Astrocyte of the cerebellum (primary cell): ENCODE data around the gene CCDC181.
A peak's percentile ranks its signal among the peaks of the same experiment; 100 is the strongest.

Experiments used
- DNase-seq: peaks from one replicate; pipeline ENCODE4 v3.0.0-alpha.2; 2011; ENCODE audit warnings: low read depth
- H3K4me3 ChIP-seq: 2 replicates; pipeline ENCODE4 v1.5.1; 2011; ENCODE audit warnings: mild to moderate bottlenecking, low read depth, low read length, moderate library complexity
- in situ Hi-C: cut with HindIII; loops from 2 replicates; pipeline ENCODE4 v1.10.0; 2017; ENCODE audit warnings: low sequenced_read_pairs
- TF ChIP-seq, protein P1 (sequence below): IDR thresholded peaks from 2 replicates; pipeline ENCODE4 v1.5.1; 2012; ENCODE audit warnings: low read length, low read depth, moderate library complexity, mild to moderate bottlenecking; ENCODE audit errors: missing control alignments

CCDC181 gene

DNA sequence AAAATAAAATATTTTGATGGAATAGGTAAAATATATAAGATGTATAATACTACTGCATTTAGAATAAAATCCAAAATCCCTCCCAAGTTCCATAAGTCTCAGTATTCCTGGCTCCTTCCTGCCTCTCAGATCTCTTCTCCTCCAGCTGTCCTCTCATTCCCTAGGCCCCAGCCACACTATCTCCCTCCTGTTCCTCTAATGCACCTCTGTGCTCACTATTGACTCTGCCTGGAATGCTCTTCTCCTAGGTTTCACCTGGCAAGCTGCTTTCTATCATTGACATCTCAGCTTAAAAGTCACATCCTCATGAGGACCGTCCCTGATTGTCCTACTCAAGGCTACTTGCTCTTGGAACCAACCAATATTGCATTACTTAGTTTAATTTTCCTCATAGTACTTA lies 66.9 kb downstream of the CCDC181 start:
- TF ChIP-seq, protein P1, sequence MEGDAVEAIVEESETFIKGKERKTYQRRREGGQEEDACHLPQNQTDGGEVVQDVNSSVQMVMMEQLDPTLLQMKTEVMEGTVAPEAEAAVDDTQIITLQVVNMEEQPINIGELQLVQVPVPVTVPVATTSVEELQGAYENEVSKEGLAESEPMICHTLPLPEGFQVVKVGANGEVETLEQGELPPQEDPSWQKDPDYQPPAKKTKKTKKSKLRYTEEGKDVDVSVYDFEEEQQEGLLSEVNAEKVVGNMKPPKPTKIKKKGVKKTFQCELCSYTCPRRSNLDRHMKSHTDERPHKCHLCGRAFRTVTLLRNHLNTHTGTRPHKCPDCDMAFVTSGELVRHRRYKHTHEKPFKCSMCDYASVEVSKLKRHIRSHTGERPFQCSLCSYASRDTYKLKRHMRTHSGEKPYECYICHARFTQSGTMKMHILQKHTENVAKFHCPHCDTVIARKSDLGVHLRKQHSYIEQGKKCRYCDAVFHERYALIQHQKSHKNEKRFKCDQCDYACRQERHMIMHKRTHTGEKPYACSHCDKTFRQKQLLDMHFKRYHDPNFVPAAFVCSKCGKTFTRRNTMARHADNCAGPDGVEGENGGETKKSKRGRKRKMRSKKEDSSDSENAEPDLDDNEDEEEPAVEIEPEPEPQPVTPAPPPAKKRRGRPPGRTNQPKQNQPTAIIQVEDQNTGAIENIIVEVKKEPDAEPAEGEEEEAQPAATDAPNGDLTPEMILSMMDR, result no peak
- DNase-seq, result no peak
- in situ Hi-C loops, result no loop called here
- no peak overlapping the region for H3K4me3 ChIP-seq

DNA sequence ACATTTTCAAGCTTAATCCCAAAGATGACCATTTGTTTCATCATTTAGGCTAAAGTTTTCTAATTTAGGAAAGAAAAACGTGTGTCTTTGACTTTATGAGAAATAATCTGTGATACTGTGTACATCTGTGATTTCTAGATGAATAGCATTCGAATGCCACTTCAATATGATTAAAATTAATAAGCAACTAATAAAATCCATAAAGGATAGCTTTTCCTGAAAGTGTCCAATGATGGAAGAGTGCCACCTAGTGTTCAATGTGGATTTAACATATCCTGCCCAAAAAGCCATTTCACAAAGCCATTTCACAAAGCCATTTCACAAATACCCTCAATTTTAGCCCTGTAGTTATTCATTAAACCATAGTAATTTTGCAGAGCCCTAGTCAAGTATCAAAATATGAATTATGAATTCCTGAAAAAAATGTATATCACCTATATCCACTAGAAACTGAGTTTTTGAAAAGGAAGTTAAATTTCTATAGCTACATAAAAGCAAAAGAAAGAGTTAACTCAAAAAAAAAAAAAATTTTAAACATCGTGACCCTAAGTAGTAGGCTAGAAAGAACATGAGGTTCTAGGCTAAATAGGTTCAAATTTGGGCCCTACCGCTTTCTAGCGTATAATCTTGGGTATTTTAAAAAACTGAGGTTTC lies 78.8 kb downstream of the CCDC181 start:
- no peak overlapping the region for H3K4me3 ChIP-seq
- DNase-seq, result peak; percentile 52
- in situ Hi-C loops, result loop anchor here (25.0 kb wide), 1 partner anchor 736 kb away; no protein-coding TSS in a partner anchor
- TF ChIP-seq, protein P1, result peak; percentile 49

DNA sequence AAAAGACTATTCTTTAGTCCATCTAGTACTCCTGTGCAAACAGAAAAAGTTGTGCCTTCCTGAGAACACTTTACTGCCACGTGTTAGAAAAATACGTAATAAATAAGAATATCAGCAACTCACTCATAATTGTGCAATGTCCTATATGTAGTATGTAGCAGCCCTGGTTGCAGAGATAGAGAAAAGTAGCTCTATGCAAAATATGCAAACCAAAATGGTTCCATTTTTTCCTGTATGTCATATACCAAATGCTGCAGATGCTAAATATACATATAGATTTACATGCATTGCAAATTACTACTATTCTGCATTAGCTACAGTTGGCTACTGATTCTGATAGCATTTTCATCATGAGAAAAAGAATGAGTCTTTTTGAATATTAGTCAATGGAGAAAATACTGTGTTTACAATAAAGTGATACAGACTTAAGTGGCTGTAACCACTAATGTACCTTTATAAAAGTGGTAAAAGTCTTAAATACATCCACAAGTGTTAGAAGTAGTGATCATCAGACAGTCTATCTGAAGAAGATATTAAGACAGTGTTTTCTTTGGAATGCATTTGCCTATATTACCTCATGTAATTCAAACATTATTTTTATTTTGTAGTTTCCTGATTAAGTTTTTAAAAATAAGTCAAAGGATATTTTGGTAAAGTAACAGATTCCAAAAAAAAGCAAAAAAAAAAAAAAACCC lies 79.4 kb downstream of the CCDC181 start:
- in situ Hi-C loops, result loop anchor here (25.0 kb wide), 1 partner anchor 736 kb away; no protein-coding TSS in a partner anchor
- no peak for DNase-seq
- TF ChIP-seq, protein P1, result no peak
- no peak overlapping the region for H3K4me3 ChIP-seq

DNA sequence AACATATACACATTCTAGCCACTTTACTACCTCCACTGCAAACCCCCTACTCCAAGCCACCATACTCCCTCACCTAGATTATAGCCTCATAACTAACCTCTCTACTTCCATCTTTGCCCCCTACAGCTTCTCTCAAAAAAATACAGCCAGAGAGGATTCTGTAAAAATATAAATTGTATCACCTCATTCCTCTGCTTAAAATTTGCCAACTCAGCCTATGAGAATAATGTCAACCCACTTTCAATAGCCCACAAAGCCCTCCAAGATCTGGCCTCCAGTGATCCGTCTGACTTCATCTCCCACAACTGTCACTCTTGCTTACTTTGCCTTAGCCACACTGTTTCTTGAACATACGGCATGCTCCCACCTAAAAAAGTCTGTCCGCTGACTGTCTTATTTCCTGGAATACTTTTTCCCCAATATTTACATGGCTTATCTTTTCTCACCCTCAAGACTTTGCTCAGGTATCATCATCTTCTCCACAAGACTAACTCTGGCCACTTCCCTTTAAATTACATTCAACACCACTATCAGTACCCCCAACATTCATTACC lies 81.2 kb downstream of the CCDC181 start:
- TF ChIP-seq, protein P1, result no peak
- no peak for DNase-seq
- in situ Hi-C loops, result loop anchor here (25.0 kb wide), 1 partner anchor 734 kb away; no protein-coding TSS in a partner anchor
- H3K4me3 ChIP-seq, result no peak overlapping the region

DNA sequence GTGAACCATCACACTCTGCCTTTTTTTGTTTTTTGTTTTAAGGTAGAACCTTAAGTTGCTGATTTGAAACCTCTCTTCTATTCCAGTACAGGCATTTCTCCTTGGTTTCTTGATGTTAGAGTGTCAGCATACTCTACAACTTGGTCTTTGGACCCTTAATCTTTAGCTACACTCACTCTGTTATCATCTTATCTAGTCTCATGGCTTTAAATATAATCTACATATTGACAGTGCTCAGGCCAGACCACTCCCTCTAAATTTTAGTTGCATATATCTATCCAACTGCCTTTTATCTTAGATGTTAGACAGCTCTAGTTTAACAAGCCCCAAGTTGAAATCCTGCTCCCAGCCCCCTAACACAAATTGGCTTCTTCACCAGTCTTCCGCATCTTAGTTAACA lies 81.8 kb downstream of the CCDC181 start:
- H3K4me3 ChIP-seq, result no peak overlapping the region
- no peak for DNase-seq
- TF ChIP-seq, protein P1, result no peak
- in situ Hi-C loops, result loop anchor here (25.0 kb wide), 1 partner anchor 733 kb away; no protein-coding TSS in a partner anchor
